ENCODE data around the gene ACTR8. TPM values are rescaled to one million over a fixed set of nuclear protein-coding genes. Genes with fewer than 3 reads are reported as not detected.

ACTR8 gene
- total RNA-seq, 2 donors from 2014 or later = 13.5 to 19.5 TPM

Other genes starting within 250 kb of the ACTR8 start
- 10 to 100 TPM; 21.5 to 26.0 TPM for gene CHDH, start 35.7 kb downstream of the ACTR8 start, total RNA-seq
- 10 to 100 TPM; 16.5 to 17.6 TPM for gene IL17RB, start 35.6 kb downstream of the ACTR8 start, total RNA-seq
- 10 to 100 TPM; 14.5 to 36.1 TPM for gene SELENOK, start 9.7 kb upstream of the ACTR8 start, total RNA-seq
- not detected for gene CACNA2D3, start 240.4 kb upstream of the ACTR8 start, total RNA-seq

All from body of pancreas (tissue), 2 donors.